NCI-H1694 (cell line): ENCODE measurements around the gene XAF1.
"Not testable (repeated sequence)": the region's sequence is repeated elsewhere in the genome, so short reads cannot be mapped to it uniquely, and the experiment has no call there.

Source experiments
- DNase-seq: peaks from one replicate; lab custom pipeline; 2025; lab: John Stamatoyannopoulos, UW

The XAF1 gene, protein sequence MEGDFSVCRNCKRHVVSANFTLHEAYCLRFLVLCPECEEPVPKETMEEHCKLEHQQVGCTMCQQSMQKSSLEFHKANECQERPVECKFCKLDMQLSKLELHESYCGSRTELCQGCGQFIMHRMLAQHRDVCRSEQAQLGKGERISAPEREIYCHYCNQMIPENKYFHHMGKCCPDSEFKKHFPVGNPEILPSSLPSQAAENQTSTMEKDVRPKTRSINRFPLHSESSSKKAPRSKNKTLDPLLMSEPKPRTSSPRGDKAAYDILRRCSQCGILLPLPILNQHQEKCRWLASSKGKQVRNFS

GRCh38 chr17:6755731-6756184, at the start of gene XAF1:
XAF1 (plus strand) TSS chr17:6756046; CDS start chr17:6756079, 33 bp downstream.
- DNase-seq: no peak

DNA sequence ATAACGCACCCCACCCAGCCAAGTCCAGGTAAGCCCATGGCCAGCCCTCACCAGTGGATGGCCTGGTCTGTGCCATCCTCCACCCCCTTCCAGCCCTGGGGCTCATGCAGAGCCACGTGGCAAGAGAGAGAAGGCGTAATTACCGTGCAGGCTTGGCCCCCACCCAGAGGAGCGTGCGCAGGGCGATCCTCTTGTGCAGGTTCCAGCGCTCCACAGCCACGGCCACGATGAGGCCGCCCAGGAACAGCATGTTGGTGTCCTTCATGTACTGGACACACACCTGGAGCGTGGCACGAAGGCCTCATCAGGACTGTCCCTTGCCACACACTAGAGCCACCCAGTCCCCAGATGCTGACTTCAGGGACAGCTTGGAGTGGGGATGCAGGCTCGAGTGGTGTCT, 49.3 kb upstream of the XAF1 start:
- no peak for DNase-seq

DNA sequence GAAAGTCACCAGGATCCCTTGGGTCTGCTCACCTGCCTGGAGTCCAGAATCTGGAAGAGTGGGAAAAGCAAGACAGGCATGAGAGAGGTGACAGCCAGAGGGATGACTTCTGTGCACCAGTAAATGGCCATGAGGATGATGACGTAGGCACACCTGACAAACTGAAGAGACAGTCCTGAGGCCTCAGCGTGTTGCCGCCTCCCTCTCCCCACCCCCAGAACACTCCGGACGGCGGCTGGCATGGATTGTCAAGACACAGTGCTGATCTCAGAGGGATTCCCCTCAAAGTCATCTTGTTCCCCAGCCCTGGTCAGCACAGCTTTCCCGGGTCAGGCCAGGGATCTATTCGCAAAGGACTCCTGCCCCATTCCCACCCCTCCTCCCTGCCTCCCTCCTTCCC, 48.9 kb upstream of the XAF1 start:
- DNase-seq: no peak

DNA sequence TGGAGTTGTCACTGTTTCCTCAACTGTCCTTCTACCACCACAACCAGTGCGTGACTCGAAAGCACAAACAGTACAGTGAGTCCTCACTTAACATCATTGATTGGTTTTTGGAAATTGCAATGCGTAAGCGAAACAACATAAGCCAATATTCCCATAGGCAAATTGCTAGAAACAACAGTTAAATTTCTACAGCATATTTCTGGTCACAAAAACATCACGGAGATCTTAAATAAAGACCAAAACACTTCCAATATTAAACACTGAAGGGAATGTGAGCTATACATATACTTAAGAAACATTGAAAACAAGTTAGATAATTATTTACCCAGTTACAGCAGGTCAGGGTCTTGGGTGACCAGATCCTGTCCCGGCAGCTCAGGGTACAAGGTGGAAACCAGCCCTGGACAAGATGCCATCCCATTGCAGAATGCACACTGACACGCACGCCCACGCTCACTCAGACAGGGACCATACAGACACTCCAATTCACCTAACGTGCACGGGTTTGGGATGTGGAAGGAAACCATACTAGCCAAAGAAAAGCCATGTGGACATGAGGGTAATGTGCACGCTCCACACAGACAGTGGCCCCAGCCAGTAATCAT, 47.4 kb upstream of the XAF1 start:
- no peak for DNase-seq

DNA sequence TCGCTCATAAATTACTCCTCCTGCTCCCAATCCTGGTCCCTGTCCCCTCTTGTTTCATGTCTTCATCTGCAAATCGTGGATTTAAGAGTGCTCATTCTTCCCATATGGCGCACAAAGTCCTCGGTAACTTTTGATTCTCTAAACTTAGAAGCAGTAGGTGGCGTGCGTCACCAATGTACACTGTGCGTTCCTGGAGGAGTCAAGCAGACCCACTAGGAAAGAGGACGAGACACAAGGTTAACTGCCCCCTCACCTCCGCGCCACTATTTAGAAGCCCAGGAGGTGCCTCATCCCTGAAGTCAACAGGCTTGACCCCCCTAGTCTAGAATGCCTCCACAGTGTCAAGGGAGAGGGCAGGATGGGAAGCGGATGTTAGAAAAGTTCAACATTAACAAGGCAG, 45.5 kb upstream of the XAF1 start:
- no peak for DNase-seq

DNA sequence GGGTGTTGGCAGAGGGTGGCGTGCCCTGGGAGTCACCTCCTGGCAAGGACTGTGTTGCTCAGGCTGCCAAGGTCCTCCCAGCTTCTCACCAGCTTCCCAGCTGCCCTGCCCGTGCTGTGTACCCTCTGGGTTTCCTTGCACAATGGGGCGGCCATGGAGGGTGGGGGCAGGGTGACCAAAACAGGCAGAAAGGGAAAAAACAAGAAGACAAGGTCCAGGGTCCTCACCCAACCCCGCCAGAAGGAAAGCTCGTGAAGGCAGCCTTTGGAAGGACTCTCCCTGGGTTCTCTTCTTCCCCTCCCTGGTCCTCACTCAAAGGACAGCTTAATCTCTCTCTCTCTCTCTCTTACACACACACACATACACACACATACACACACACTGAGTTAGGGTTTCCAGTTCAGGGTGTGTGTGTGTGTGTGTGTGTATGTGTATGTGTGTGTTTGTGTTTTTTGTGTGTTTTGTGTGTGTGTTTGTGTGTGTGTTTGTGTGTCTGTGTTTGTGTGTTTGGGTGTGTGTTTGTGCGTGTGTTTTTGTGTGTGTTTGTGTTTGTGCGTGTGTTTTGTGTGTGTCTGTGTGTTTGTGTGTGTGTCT, 44.7 kb upstream of the XAF1 start:
- no peak for DNase-seq

DNA sequence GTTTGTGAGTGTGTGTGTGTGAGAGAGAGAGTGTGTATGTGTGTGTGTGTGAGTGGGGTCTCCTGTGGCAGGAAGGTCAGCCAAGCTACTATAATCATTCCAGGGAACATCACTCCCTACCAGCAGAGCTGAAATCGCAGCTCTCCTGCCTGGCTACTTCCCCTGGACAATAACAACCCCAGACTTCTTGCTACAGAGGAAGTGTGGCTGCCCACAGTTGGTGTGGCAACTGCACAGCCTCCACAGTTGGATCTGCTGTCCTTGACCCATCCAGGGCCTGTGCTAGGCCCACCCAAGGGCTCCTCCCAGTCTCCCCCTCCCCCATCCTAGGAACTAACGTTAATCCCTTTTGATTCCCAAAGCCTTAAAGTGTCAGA, 44.2 kb upstream of the XAF1 start:
- DNase-seq: no peak

- no peak for DNase-seq
Observed at GRCh38 chr17:6712058-6712853, 43.6 kb upstream of the XAF1 start.

DNA sequence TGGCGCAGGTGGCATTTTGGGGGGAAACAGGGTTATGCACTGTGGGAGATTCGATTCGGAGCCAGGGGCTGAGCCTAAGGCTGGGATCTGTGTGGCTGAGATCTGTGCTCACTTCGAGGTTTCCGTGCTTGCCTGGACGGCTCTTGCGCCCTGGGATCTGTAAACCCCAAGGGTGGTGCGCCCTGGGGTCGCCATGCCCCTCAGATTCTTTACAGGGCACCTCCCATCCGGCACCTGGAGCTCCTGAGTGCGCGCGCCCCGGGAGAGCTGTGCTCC, 43.1 kb upstream of the XAF1 start:
- no peak for DNase-seq

DNA sequence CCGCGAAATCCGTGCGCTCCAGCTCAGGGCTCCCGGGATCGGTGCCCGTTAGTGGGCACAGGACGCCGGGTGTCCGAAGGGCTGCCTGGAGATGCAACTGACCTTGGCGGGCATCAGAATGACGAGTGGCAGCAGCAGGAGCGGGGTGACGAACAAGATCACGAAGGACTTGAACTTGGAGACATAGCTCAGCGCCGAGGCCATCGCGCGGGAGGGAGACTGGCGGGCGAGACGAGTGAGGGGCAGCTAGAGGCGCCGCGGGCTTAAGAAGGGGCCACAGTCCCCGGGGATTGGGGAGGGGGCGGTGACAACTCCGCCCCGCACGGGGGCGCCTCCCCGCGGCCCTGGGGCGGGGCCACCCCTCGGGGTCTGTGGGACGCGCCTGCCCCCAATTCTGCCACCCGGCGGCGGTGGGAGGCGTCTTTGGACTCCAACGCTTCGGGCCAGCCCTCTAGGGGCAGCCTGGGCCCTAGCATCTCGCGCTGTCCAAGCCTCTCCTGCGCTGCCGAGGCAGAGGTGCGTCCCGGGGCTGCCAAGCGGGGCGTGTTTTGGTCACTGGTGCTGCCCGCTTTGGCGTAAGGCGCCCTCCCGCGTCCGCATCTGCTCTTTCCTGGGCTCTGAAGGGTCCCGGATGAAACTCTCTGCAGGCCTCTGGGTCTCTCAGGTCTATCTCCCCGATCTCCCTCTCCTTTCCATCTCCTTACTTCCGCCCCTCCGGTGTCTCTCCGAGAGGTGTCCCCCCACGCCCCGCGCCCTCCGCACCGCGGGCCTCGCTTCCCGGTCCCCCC, 42.5 kb upstream of the XAF1 start, which contains the start of gene SLC13A5:
TSS of gene SLC13A5 (minus strand) at position 240 of the 788 bp plus-strand sequence. CDS start at position 204, 36 bp downstream.
- DNase-seq: no peak

DNA sequence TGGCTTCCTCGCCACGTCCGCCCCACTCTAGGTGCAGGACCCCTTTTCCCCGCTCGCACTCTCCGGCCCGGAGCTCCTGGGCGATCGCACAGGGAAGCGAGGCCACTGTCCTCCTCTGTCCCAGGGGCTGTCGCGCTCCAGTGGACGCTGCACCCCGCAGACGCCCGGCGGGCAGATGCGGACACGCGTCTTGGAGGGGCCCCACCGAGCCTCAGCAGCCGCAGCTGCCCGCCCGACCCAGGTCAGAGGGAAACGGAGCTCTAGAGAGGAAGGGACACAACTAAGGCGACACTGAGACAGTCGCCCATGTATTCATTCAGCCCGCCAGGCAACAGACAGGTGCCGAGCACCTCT, 42.0 kb upstream of the XAF1 start:
- no peak for DNase-seq

GRCh38 chr17:6714315-6714874, 41.5 kb upstream of the XAF1 start:
- no peak for DNase-seq

DNA sequence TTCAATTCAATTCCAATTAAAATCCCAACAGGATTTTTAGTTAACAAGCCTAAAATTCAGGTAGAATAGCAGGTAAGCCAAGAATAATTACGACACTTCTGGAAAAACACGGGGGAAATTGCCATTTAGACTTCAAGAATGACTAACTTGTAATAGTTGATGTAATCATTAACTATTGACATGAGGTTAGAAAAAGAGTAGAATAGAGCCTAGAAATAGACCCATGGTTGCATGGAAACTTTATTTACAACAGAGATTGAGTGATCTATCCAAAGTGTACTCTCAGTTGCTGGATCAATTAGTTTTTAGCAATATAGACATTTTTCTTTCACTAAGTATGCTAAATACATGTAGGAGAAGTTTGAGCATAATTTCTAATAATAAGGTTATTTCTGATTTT, 39.1 kb upstream of the XAF1 start:
- DNase-seq: no peak

DNA sequence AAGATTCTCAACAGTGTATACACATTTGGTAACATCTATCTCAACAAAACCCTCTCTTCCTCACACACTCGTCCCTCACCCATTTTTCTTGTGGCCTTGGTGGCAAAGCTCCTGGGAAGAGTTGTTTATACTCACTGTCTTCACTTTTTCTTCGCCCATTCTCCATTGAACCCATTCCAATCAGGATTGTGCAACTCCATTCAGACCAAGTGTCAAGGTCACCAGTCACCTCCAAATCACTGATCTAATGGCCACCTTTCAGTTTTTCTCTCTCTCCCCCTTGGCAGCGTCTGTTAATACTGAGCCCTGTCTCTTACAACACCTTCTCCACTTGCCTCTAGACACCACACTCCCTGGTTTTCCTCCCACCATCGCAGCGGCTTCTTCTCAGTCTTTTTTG, 34.1 kb upstream of the XAF1 start:
- no peak for DNase-seq

- DNase-seq: no peak
Observed at GRCh38 chr17:6724009-6724408, 31.8 kb upstream of the XAF1 start.

GRCh38 chr17:6729531-6729930, 26.3 kb upstream of the XAF1 start:
- no peak for DNase-seq

GRCh38 chr17:6746665-6747064, 9.2 kb upstream of the XAF1 start:
- DNase-seq: not testable (repeated sequence)

DNA sequence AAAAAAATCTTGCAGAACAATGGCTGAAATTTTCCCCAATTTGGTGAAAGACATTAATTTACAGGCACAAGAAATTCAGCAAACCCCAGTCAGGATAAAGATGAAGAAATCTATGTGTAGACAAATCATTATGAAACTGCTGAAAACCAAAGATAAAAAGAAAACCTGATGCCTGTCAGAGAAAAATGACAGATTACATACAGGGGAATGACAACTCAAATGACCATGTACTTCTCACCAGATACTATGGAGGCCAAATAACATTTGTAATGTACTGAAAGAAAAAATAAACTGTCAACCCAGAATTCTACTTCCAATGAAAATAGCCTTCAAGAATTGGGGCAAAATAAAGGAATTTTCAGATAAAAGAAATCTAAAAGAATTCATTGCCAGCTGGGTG, 7.2 kb upstream of the XAF1 start:
- DNase-seq: no peak

GRCh38 chr17:6749519-6749918, 6.3 kb upstream of the XAF1 start:
- DNase-seq: no peak

DNA sequence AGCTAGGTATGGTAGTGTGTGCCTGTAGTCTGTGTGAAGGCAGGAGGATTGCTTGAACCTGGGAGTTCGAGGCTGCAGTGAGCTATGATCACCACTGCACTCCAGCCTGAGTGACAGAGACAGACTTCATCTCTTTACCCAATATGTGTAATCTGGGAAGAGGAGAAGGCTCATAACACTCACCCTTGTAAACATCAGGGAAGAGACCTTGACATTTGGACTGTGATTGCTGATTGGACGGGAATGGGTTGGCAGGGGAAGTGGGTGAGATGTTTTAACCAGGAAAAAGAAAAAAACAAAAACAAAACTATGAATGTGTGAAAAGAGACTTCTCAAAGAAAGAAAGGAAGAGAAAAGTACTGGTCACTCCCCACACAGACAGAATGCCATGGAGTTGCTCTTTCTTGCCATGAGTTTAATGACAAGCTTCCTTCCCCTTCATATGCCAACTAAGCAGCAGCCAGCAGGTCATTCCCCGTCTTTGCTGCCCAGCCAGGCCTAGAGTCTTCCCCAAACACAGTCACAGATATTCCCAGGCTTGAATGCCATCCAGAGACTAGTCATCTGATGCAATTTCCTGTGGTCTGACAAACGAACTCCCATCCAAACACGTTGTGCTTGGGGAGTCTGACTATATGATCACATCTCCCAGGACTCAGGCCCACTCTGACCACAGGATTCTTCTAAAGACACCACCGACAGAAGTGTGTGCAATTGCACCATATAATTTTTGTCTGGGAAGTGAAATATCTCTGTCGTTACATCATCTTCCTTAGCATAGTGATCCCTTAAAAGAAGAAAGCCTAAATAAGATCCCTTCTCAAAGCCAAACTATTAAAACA, 3.6 kb upstream of the XAF1 start:
- no peak for DNase-seq

GRCh38 chr17:6753006-6753445, 2.8 kb upstream of the XAF1 start:
- DNase-seq: no peak
